PC-3 (cell line): ENCODE measurements around the gene KPNA4.

Experiments
- EZH2phosphoT487 ChIP-seq: fragments of 300-600 bp; sonication (generic); IDR thresholded peaks from 2 replicates; pipeline ENCODE4 v1.6.1; 2018; ENCODE audit warnings: mild to moderate bottlenecking, antibody characterized with exemption, low read length, borderline replicate concordance
- TF ChIP-seq, protein P1 (sequence below): fragments of 300-600 bp; sonication (generic); conservative IDR thresholded peaks from 2 replicates; pipeline ENCODE4 v1.5.1; 2017; ENCODE audit warnings: antibody characterized with exemption, low read depth, mild to moderate bottlenecking, low read length

DNA sequence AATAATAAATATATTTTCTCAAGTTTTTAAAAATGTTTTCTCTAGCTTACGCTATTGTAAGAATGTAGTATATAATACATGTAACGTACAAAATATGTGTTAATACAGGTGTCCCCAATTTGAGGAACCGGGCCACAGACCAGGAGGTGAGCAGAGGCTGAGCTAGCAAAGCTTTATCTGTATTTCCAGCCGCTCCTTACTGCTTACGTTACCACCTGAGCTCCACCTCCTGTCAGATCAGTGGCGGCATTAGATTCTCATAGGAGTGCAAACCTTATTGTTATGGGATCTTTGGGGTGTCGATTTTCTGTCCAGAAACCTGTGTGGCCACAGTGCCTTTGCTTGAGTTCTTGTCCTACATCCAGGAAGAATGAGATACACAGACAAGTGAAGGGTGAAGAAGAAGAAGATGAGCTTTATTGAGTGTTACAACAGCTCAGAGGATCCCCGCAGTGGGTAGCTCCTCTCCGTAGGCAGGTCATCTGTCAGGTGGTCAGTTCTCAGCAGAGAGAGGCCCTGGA lies 105.9 kb downstream of the KPNA4 start:
- TF ChIP-seq, protein P1, sequence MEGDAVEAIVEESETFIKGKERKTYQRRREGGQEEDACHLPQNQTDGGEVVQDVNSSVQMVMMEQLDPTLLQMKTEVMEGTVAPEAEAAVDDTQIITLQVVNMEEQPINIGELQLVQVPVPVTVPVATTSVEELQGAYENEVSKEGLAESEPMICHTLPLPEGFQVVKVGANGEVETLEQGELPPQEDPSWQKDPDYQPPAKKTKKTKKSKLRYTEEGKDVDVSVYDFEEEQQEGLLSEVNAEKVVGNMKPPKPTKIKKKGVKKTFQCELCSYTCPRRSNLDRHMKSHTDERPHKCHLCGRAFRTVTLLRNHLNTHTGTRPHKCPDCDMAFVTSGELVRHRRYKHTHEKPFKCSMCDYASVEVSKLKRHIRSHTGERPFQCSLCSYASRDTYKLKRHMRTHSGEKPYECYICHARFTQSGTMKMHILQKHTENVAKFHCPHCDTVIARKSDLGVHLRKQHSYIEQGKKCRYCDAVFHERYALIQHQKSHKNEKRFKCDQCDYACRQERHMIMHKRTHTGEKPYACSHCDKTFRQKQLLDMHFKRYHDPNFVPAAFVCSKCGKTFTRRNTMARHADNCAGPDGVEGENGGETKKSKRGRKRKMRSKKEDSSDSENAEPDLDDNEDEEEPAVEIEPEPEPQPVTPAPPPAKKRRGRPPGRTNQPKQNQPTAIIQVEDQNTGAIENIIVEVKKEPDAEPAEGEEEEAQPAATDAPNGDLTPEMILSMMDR = no peak
- TF ChIP-seq EZH2phosphoT487 = no peak
